H1 (cell line): ENCODE measurements around the gene B3GAT1. TPM values are rescaled to one million over a fixed set of nuclear protein-coding genes. Genes with fewer than 3 reads are reported as not detected.
A peak's percentile ranks its signal among the peaks of the same experiment; 100 is the strongest.

ENCODE experiments used
- CTCF ChIA-PET: fragments of 300-600 bp; sonication (Branson Sonifier 250); formaldehyde crosslinking; loops from one replicate; lab custom pipeline; 2021; ENCODE audit not compliant: partially characterized antibody; lab: Charles Lee
- POLR2A ChIA-PET: fragments of 300-600 bp; sonication (Branson Sonifier 250); formaldehyde crosslinking; loops from one replicate; lab custom pipeline; 2021; ENCODE audit warnings: inconsistent platforms; ENCODE audit not compliant: partially characterized antibody; lab: Charles Lee
- DNase-seq, 2 experiments: peaks; one replicate each; pipeline versions ENCODE4 v3.0.0 to v3.0.0-alpha.2; 2010 to 2022; ENCODE audit warnings: low spot score in 2 of 2, low read depth in 1 of 2, mixed read lengths in 1 of 2
- FAIRE-seq: peaks from 2 replicates; lab custom pipeline; 2011; peaks lifted over from hg19 to GRCh38; lab: Jason Lieb, UNC
- H2AFZ ChIP-seq: 2 replicates; pipeline ENCODE4 v1.8.1; 2012; ENCODE audit warnings: low read length, inconsistent platforms
- H2AK5ac ChIP-seq: 2 replicates; pipeline ENCODE4 v1.6.1; 2013; ENCODE audit warnings: low read depth, low read length
- H2BK120ac ChIP-seq: replicated peaks from 2 replicates; pipeline ENCODE3; 2013; ENCODE audit warnings: low read depth, low read length, inconsistent platforms
- H2BK12ac ChIP-seq: 2 replicates; pipeline ENCODE4 v1.6.1; 2013; ENCODE audit warnings: low read depth, low read length
- H2BK15ac ChIP-seq: 2 replicates; pipeline ENCODE4 v1.6.1; 2013; ENCODE audit warnings: low read length
- H2BK20ac ChIP-seq: 2 replicates; pipeline ENCODE4 v1.6.1; 2013; ENCODE audit warnings: low read length
- H2BK5ac ChIP-seq: 2 replicates; pipeline ENCODE4 v1.6.1; 2013; ENCODE audit warnings: low read depth, low read length
- H3K14ac ChIP-seq: 2 replicates; pipeline ENCODE4 v1.6.1; 2013; ENCODE audit warnings: inconsistent platforms; ENCODE audit not compliant: insufficient read length
- H3K18ac ChIP-seq: 2 replicates; pipeline ENCODE4 v1.6.1; 2013; ENCODE audit warnings: low read length; ENCODE audit errors: extremely low read depth
- H3K23ac ChIP-seq: 2 replicates; pipeline ENCODE4 v1.6.1; 2013; ENCODE audit warnings: inconsistent platforms; ENCODE audit not compliant: insufficient read length
- H3K23me2 ChIP-seq: 2 replicates; pipeline ENCODE4 v1.6.1; 2013; ENCODE audit warnings: low read depth, low read length
- H3K27ac ChIP-seq: 2 replicates; pipeline ENCODE4 v1.6.1; 2011; ENCODE audit warnings: low read depth, low read length, inconsistent platforms
- H3K27me3 ChIP-seq, 4 experiments: replicated peaks in 1 of 4; 1 replicate in 1 of 4; 2 replicates in 3 of 4; pipeline versions ENCODE4 v1.6.1 to v1.8.1; 2011 to 2013; ENCODE audit warnings: low read length in 3 of 4, mild to moderate bottlenecking in 3 of 4, inconsistent platforms in 2 of 4, mixed read lengths in 2 of 4, moderate library complexity in 1 of 4; ENCODE audit not compliant: control insufficient read depth in 3 of 4, insufficient read depth in 3 of 4; ENCODE audit errors: extremely low read depth in 1 of 4
- H3K36me3 ChIP-seq, 4 experiments: 2 replicates each; pipeline versions ENCODE4 v1.6.1 to v1.8.1; 2011 to 2013; ENCODE audit warnings: mild to moderate bottlenecking in 4 of 4, low read length in 3 of 4, moderate library complexity in 2 of 4, control low read depth in 1 of 4, inconsistent platforms in 1 of 4; ENCODE audit not compliant: insufficient read depth in 4 of 4, control insufficient read depth in 2 of 4
- H3K4ac ChIP-seq: replicated peaks from 2 replicates; pipeline ENCODE3; 2013; ENCODE audit warnings: low read length, low read depth, mixed read lengths, inconsistent platforms; ENCODE audit not compliant: insufficient read length
- H3K4me1 ChIP-seq, 4 experiments: replicated peaks in 1 of 4; 1 replicate in 1 of 4; 2 replicates in 3 of 4; pipeline versions ENCODE4 v1.6.1 to v1.8.1; 2011 to 2013; ENCODE audit warnings: low read length in 3 of 4, inconsistent platforms in 2 of 4, mixed read lengths in 1 of 4; ENCODE audit not compliant: insufficient read depth in 4 of 4, control insufficient read depth in 3 of 4
- H3K4me2 ChIP-seq, 2 experiments: 2 replicates each; pipeline versions ENCODE4 v1.6.1 to v1.8.1; 2011 to 2013; ENCODE audit warnings: low read depth in 2 of 2, low read length in 2 of 2, control low read depth in 1 of 2, inconsistent platforms in 1 of 2, mild to moderate bottlenecking in 1 of 2; ENCODE audit not compliant: insufficient read depth in 1 of 2
- H3K4me3 ChIP-seq, 4 experiments: fragments of 200-600, 300-600 bp in 1 of 4; sonication (generic), shearing (Covaris generic), sonication (Bioruptor Twin) in 1 of 4; 2 replicates each; pipeline versions ENCODE4 v1.5.1 to v1.8.1; 2011 to 2016; ENCODE audit warnings: low read length in 4 of 4, low read depth in 3 of 4, control low read depth in 2 of 4, inconsistent platforms in 2 of 4, mild to moderate bottlenecking in 2 of 4, mixed read lengths in 1 of 4, moderate library complexity in 1 of 4; ENCODE audit not compliant: insufficient read depth in 2 of 4; ENCODE audit errors: extremely low read depth in 1 of 4
- H3K56ac ChIP-seq: replicated peaks from 2 replicates; pipeline ENCODE3; 2013; ENCODE audit warnings: low read depth, mild to moderate bottlenecking, mixed read lengths, low read length, inconsistent platforms; ENCODE audit not compliant: insufficient read length
- H3K79me1 ChIP-seq: 2 replicates; pipeline ENCODE4 v1.6.1; 2013; ENCODE audit warnings: low read depth, low read length, control low read depth
- H3K79me2 ChIP-seq, 2 experiments: 2 replicates each; pipeline versions ENCODE4 v1.6.1 to v1.8.1; 2012 to 2013; ENCODE audit warnings: low read length in 2 of 2, mild to moderate bottlenecking in 2 of 2, inconsistent platforms in 1 of 2; ENCODE audit not compliant: insufficient read depth in 2 of 2, control insufficient read depth in 1 of 2
- H3K9ac ChIP-seq, 4 experiments: replicated peaks in 1 of 4; 1 replicate in 1 of 4; 2 replicates in 3 of 4; pipeline versions ENCODE4 v1.6.1 to v1.8.1; 2011 to 2013; ENCODE audit warnings: low read depth in 3 of 4, low read length in 3 of 4, control low read depth in 2 of 4, mild to moderate bottlenecking in 2 of 4, moderate library complexity in 2 of 4, inconsistent platforms in 1 of 4; ENCODE audit errors: extremely low read depth in 1 of 4
- H3K9me3 ChIP-seq, 2 experiments: 2 replicates each; pipeline versions ENCODE4 v1.6.1 to v1.8.1; 2012 to 2013; ENCODE audit warnings: mild to moderate bottlenecking in 2 of 2, moderate library complexity in 2 of 2, control low read depth in 1 of 2, inconsistent platforms in 1 of 2, low read depth in 1 of 2, low read length in 1 of 2, mixed read lengths in 1 of 2; ENCODE audit not compliant: insufficient read depth in 2 of 2
- H4K20me1 ChIP-seq, 2 experiments: replicated peaks in 1 of 2; 2 replicates each; pipeline versions ENCODE3 to v1.8.1; 2011 to 2013; ENCODE audit warnings: inconsistent platforms in 2 of 2, low read length in 2 of 2, mild to moderate bottlenecking in 1 of 2; ENCODE audit not compliant: insufficient read depth in 2 of 2, control insufficient read depth in 1 of 2
- H4K5ac ChIP-seq: 2 replicates; pipeline ENCODE4 v1.6.1; 2013; ENCODE audit warnings: low read length, low read depth, mixed read lengths, inconsistent platforms; ENCODE audit not compliant: insufficient read length
- H4K8ac ChIP-seq: 2 replicates; pipeline ENCODE4 v1.8.0; 2013; ENCODE audit warnings: mild to moderate bottlenecking, moderate library complexity, low read length, inconsistent platforms; ENCODE audit not compliant: insufficient read depth; ENCODE audit errors: extremely low read depth
- H4K91ac ChIP-seq: replicated peaks from 2 replicates; pipeline ENCODE3; 2013; ENCODE audit warnings: low read length, mixed read lengths, inconsistent platforms; ENCODE audit not compliant: insufficient read length
- RAD21 ChIP-seq, 2 experiments: IDR thresholded peaks in 1 of 2; conservative IDR thresholded peaks in 1 of 2; 2 replicates each; pipeline ENCODE4 v1.6.1; 2011; ENCODE audit warnings: low read depth in 2 of 2, low read length in 2 of 2, improper control_type of control experiment in 1 of 2, inconsistent platforms in 1 of 2, mild to moderate bottlenecking in 1 of 2, moderate library complexity in 1 of 2
- WGBS, 2 experiments: shearing (Covaris generic) in 1 of 2; methylation state at CpG; one replicate each; pipeline versions ENCODE4 v1.1.6 to v1.1.7; 2013 to 2015; ENCODE audit warnings: low lambda C conversion rate in 2 of 2, mixed read lengths in 2 of 2, inconsistent platforms in 1 of 2, low coverage in 1 of 2, missing lambda C conversion rate in 1 of 2; ENCODE audit not compliant: insufficient replicate concordance in 2 of 2, insufficient coverage in 1 of 2, insufficient read length in 1 of 2; ENCODE audit errors: extremely low coverage in 1 of 2, missing lambda C conversion rate in 1 of 2; 5-methylcytosine and 5-hydroxymethylcytosine counted together
- long read RNA-seq, 2 experiments: library from RNA in 1 of 2; library from capped mRNA in 1 of 2; stranded (forward); transcript quantifications; one replicate each; pipeline ENCODE4 v2.0.0, GENCODE V29; 2021; ENCODE audit warnings: inconsistent platforms in 1 of 2
- polyA minus RNA-seq, 3 experiments: library from RNA; depleted of rRNA, polyadenylated mRNA; stranded (reverse); fragments of >200 nt; gene quantifications; 1 replicate in 2 of 3; 2 replicates in 1 of 3; pipeline ENCODE4 v1.2.3, GENCODE V29; 2011
- polyA plus RNA-seq, 7 experiments: library from polyadenylated mRNA; depleted of rRNA in 3 of 7; stranded (reverse) in 5 of 7; unstranded in 2 of 7; fragments of >200 nt in 5 of 7; fragments of 200-250 nt in 2 of 7; gene quantifications; 1 replicate in 5 of 7; 2 replicates in 1 of 7; 4 replicates in 1 of 7; pipeline versions ENCODE4 v1.2.1 to v1.2.3, GENCODE V29; 2011 to 2013; ENCODE audit warnings: missing spikeins in 2 of 7, mixed read lengths in 2 of 7
- total RNA-seq: library from RNA; stranded (reverse); fragmentation: NEBNext Ultra II Directional; extraction: Animal tissue kit (Norgen Biotek cat#: 25700); gene quantifications from 2 replicates; pipeline ENCODE4 v1.2.1, GENCODE V29; 2021

The B3GAT1 gene
- total RNA-seq (32.4 and 35.0 TPM in 2 replicates), polyA plus RNA-seq (2011; rRNA removed) (19.7 and 27.0 TPM in 2 replicates), polyA minus RNA-seq (2011; rRNA and poly(A)+ RNA removed) (10.1 and 12.8 TPM in 2 replicates)
- polyA plus RNA-seq (2011; cell fraction: cytosol; rRNA removed) = 18.2 TPM
- 46.6 TPM for polyA plus RNA-seq (2011; cell fraction: nucleus; rRNA removed)
- 22.6 to 25.8 TPM (median 24.3 TPM) in 4 replicates for polyA plus RNA-seq (2012, experiment 1 of 2)
- 23.0 TPM for polyA plus RNA-seq (2012, experiment 2 of 2)
- polyA plus RNA-seq (2013, experiment 1 of 2) = 16.5 TPM
- polyA plus RNA-seq (2013, experiment 2 of 2) = 16.3 TPM
- 15.9 TPM for polyA minus RNA-seq (2011; cell fraction: cytosol; rRNA and poly(A)+ RNA removed)
- 20.5 TPM for polyA minus RNA-seq (2011; cell fraction: nucleus; rRNA and poly(A)+ RNA removed)
- long read RNA-seq, experiment 1, full-length matches to known transcripts = 10 of 53 reads
- long read RNA-seq, experiment 1, partial matches to known transcripts = 9 of 53 reads
- long read RNA-seq, experiment 1, other reads (novel, unspliced or antisense) = 34 of 53 reads
- long read RNA-seq, experiment 2, partial matches to known transcripts = 0 of 1 reads
- long read RNA-seq, experiment 2, other reads (novel, unspliced or antisense) = 1 of 1 reads

DNA sequence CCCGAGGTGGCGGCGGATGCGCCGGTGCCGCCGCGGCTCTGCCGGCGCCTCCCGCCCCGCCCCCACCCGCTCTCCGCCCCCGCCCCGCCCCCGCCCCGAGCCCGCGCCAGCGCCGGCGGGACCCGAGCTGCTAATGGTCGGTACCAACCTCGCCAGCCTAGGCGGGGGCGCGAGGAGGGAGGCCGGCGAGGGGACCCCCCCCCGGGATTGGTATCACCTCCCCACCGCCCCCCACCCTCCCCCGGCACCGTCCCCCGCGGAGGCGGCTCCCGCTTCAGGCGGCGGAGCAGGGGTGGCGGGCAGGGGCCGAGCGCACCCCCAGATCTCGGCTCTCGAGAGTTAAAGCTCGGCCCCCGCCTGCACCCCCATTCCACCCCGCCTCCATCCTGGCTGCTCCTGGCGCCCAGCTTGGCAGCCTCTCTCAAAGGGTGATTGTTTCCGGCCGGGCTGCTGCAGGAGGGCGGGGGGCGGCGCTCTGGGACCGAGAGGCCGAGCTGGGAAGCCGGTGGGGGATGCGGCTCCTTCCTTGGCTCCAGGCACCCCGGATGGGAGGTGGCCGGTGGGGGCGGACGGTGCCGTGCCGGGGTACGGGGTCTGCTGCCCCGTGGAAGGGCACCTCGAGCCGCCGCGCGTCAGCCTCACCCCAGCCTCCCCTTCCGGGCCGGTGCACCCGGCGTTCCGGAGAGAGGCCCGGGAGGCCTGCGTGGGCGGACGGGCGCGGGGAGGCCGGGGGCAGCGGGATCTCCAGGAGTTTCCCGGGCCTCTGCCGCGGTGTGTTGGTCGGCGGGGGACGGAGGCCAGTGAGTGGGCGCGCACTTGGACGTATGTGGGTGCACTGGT lies at the start of gene B3GAT1:
TSS of gene B3GAT1 (minus strand) at position 40 of the 840 bp plus-strand sequence. CDS start 24,583 bp downstream, outside the sequence.
- FAIRE-seq = no peak
- CTCF ChIA-PET = interaction anchor here (1.0 to 2.7 kb wide), 5 partner anchors 11 to 38 kb away, joined by 3 to 9 read pairs (median 4); no protein-coding TSS in a partner anchor
- no peaks in the 10 kb centered on the region for H3K36me3 ChIP-seq
- DNase-seq = peak in 1 of 2 experiments; percentile 75
- H2BK5ac ChIP-seq = peak within 1 kb of the TSS; percentile 66; the same call in 1 of the 2 replicates
- no peak within 1 kb of the TSS for H3K14ac ChIP-seq
- H3K18ac ChIP-seq = peak within 1 kb of the TSS; percentile 32
- H3K79me1 ChIP-seq = peaks cover 9% of the 10 kb centered on the region
- H2AK5ac ChIP-seq = no peak within 1 kb of the TSS
- 0% methylated on average over 3 of the region's 94 CpGs; no CpG with 5 or more reads in 1 of the 2 experiments for WGBS, 2 experiments
- H2BK12ac ChIP-seq = peak within 1 kb of the TSS; percentile 39; the same call in 1 of the 2 replicates
- POLR2A ChIA-PET = interaction anchor here (1.1 kb wide), 1 partner anchor 17 kb away, joined by 3 read pairs; no protein-coding TSS in a partner anchor
- no peak within 1 kb of the TSS for H2BK20ac ChIP-seq
- peaks cover 11 to 19% of the 10 kb centered on the region in 2 experiments for H4K20me1 ChIP-seq
- peaks cover 21% of the 10 kb centered on the region; the same call in 1 of the 2 replicates for H3K23me2 ChIP-seq
- peaks cover 17 to 41% (median 23%) of the 10 kb centered on the region in 4 experiments for H3K4me1 ChIP-seq
- peak within 1 kb of the TSS; percentile 15 for H2BK120ac ChIP-seq
- H3K4ac ChIP-seq = no peak within 1 kb of the TSS
- H3K27me3 ChIP-seq = peaks cover 0 to 5% (median 1%) of the 10 kb centered on the region in 4 experiments; a peak in 3 of 7 replicates
- H3K79me2 ChIP-seq = peaks cover 5 to 29% of the 10 kb centered on the region in 2 experiments; a peak in 2 of 4 replicates
- H3K56ac ChIP-seq = no peak within 1 kb of the TSS
- H3K9me3 ChIP-seq = no peaks in the 10 kb centered on the region
- peak within 1 kb of the TSS; percentile 70 to 98 for H3K4me2 ChIP-seq
- H3K27ac ChIP-seq = no peak within 1 kb of the TSS; the same call in 1 of the 2 replicates
- H2BK15ac ChIP-seq = peak within 1 kb of the TSS; percentile 61; the same call in 1 of the 2 replicates
- H3K9ac ChIP-seq = peak within 1 kb of the TSS in 3 of 4 experiments; percentile 45 to 80 (median 61); a peak in 5 of 7 replicates
- H3K4me3 ChIP-seq = peak within 1 kb of the TSS; percentile 62 to 86 (median 74)
- H4K8ac ChIP-seq = peak within 1 kb of the TSS; percentile 83
- H3K23ac ChIP-seq = no peak within 1 kb of the TSS
- H4K91ac ChIP-seq = peak within 1 kb of the TSS; percentile 66
- H2AFZ ChIP-seq = no peak within 1 kb of the TSS
- peak within 1 kb of the TSS; percentile 52 for H4K5ac ChIP-seq
- TF ChIP-seq RAD21 (IDR thresholded peaks at IDR 0.05 in 1 of 2, conservative IDR thresholded peaks at IDR 0.05 in 1 of 2; ENCODE audit: low read depth in 2 of 2, low read length in 2 of 2) = peak in 1 of 2 experiments; percentile 13; a peak in 1 of 4 replicates
